Measurements from ENCODE around the gene KCTD5.

DNA sequence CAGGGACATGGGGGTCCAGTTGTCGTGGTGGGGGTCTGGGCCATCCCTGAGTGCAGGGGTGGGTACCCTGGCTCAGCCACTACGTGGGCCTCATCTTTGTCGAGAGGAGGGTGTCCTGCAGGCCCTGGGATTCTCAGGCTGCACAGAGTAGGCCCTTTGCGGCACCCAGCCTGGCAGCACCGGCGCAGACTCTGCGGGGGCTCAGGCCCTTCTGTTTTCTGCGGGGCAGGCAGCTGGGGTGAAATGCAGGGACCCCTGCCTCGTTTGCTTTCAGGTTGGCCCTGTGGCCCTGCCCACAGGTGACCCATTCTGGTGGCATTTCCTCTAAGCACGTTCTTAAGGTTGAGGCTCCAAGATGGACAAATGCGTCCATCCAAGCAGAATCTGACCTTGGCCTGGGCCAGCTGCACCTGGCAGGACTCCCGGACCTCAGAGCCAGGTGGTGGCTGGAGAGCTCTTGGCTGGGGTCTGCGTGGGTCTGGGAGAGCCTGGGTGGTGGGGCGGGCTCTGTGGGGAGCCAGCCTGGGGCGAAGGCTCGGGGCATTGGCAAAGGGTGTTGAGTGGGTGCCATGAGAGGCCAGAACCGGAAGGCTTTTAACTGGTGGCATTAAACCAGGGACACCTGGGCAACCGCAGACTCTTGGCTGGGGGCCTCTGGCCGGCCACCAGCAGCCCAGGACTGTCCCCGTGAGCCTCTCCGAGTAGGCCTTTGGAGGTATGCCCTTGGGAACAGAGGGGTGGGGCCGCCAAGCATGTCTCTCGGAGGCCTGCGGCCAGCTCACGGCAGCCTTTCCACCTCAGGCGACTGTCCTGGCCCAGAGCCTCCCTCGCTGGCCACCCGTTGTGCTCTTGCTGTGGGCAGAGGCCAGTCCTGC, 20.8 kb downstream of the KCTD5 start:
- TF ChIP-seq, protein P1, sequence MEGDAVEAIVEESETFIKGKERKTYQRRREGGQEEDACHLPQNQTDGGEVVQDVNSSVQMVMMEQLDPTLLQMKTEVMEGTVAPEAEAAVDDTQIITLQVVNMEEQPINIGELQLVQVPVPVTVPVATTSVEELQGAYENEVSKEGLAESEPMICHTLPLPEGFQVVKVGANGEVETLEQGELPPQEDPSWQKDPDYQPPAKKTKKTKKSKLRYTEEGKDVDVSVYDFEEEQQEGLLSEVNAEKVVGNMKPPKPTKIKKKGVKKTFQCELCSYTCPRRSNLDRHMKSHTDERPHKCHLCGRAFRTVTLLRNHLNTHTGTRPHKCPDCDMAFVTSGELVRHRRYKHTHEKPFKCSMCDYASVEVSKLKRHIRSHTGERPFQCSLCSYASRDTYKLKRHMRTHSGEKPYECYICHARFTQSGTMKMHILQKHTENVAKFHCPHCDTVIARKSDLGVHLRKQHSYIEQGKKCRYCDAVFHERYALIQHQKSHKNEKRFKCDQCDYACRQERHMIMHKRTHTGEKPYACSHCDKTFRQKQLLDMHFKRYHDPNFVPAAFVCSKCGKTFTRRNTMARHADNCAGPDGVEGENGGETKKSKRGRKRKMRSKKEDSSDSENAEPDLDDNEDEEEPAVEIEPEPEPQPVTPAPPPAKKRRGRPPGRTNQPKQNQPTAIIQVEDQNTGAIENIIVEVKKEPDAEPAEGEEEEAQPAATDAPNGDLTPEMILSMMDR (IDR thresholded peaks at IDR 0.05; ENCODE audit: poor library complexity): no peak
- TF ChIP-seq EZH2 (IDR thresholded peaks at IDR 0.05; ENCODE audit: borderline replicate concordance) (no peak), EZH2phosphoT487 (IDR thresholded peaks at IDR 0.05; ENCODE audit: low read depth, severe bottlenecking, unreplicated experiment) (no peak)

Measured in hepatocyte (in vitro differentiated cells).